ENCODE measurements around the gene SIM1.

SIM1 gene

DNA sequence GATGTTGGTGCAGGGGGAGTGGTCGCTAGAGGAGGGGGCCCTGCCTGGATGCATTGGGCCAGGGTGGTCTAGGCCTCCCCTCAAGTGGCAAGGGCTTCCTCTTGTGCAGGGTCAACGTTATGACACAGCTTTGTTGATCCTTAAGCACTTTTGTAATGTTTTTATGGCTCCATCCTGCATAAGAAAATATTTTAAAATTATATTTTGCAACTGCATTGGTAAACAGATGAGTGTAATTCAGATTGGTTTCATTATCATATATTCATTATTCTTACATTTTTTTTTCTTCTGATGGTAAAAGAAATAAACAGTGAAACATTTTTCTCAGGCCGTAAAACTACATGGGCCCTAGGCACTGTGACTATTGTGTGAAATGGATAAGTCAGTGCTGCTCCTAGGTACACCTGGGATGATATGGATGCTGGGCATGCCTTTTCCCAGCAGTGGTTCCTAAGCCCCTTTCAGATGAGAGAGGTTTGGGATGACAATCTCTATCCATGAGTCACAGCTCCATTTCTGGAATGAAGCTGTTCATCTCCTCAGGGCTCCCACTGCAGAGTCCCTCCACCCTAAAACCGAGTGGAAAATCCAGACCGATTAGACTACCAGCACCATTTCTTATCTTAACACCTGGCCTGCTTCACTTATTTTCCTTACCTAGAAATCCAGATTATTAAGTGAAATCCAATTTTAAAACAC lies 5.8 kb upstream of the SIM1 start:
- DNase-seq, result no peak

DNA sequence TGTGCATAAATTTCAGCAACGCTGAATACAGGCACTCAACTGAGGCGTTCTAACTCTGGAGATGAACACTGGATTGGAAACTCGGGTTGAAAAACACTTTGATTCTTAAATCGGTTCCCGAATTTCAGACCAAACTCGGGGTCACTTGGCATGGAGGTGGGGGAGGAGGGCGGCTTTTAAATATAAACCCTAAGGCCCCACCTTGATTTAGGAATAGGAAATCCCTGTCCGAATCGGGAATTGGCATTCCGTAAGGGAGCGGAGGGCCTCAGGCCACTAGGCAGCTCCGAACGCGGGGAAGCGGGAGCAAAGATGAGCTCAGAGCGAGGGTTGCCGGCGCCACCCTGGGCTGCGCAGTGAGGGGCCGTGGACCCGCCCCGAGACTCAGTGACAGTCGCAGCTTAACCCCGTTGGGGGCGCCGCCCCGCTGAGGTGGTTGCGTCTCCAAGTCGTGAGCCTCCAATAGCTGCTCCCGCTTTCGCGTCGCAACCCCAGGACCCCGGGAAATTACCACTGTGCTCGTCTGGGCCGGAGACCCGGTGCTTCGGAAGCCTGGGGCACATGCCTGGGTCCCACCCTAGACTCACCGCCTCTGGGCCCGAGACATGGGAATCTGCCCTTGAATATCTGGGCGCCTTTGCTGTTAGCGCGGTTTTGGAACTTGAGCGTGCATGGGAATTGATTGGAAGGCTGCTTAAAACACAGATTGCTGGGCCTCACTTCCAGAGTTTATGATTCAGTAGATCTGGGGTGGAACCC lies 4.6 kb upstream of the SIM1 start:
- no peak for DNase-seq

- DNase-seq, result no peak
Observed at GRCh38 chr6:100468016-100468622, 3.4 kb upstream of the SIM1 start.

GRCh38 chr6:100467129-100468015 lies 2.7 kb upstream of the SIM1 start:
- no peak for DNase-seq

- peak in 1 of 3 experiments; percentile 20 for DNase-seq
Observed at GRCh38 chr6:100466410-100467128, 1.8 kb upstream of the SIM1 start.

DNA sequence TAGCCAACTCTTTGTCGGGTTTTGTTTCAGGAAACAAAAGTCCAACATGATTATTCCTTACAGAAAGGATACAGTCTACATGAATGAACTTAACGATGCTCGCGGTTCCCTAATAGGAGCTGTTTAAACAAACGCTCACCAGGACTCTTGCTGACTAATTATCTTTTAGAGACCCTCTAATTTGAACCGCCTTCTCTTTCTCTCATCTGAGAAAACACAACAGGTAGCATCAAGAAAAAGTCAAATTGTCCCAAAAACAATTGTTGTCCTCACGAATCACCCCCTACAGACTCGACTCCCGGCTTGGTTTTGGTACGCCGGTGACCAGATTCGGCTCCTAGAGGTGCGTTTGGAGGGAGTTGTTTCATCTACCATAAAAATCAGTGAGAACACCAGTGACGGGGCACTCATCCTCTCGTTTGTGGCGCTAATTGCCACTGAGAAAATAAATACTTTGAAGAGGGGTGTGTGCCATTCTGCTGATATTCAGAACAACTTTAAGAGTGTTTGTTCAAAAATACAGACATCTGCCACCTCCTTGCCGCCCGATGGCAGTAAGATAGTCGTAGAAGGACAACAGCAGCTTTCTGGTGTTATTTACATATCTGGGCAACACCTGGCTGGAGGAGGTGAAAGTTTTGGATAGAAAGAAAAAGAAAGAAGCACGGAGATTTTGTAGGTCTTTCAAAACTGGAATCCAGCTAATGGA lies 1.1 kb upstream of the SIM1 start:
- DNase-seq, result peak in 2 of 3 experiments; percentile 74 to 90

DNA sequence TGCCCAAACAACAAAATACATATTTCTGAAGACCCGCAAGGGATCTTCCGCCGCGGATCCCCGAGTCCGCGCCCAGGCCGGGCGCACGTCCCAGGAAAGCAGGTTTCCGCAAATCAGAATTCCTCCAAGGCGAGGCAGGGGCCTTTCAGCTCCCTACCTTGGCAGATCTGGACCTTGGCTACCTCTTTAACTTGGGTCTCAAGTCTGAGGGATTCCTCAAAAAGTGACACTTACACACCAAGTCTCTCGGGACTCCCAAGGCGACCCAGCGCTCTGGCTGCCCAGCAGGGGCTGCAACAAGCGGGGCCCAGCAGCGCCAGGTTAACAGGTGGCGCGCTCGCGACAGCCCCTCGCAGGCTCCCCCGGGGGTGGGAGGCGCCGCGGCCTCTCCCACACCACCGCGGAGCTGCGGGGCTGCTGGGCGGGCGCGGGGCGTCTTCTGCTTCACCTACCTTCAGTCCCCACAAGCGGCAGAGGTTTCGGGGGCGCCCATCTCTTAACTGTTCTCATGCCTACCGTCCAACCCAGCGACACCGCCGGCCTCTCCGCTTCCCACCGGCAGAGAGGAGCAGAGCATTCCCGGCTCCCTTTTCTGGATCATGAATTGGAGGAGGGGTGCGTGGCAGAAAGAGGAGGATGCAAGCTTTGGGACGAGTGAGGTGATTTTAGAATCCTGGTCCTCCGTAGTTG lies 414 bp downstream of the SIM1 start:
- peak in 2 of 3 experiments; percentile 70 to 78 for DNase-seq

DNA sequence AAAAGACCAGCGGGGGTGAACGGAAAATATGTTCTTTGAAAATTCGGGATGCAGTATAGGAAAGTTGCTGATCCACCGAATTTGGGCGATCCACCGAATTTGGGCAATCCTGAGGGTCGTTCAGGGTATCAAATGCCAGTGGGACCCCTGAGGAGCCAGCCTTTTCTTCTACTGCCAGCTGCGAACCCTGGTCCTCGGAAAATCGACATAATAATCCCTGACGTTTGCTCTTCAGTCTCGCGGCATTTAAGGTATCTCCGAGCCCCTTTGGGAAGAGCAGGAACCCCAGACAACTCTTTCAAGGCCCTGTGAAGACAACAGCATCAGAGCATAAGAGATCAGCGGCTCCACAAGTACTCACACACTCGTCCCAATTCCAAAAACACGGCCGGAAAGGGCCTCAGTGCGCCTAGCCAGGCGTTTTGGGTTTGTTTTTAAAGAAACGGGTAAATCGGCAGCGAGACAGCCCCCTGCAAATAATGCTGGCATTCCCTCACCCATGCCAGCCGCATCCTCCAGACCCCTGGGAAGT lies 1.0 kb downstream of the SIM1 start:
- DNase-seq, result peak in 2 of 3 experiments; percentile 49 to 68

- peak in 2 of 3 experiments; percentile 39 to 78 for DNase-seq
Observed at GRCh38 chr6:100462706-100463629, 1.8 kb downstream of the SIM1 start.

DNA sequence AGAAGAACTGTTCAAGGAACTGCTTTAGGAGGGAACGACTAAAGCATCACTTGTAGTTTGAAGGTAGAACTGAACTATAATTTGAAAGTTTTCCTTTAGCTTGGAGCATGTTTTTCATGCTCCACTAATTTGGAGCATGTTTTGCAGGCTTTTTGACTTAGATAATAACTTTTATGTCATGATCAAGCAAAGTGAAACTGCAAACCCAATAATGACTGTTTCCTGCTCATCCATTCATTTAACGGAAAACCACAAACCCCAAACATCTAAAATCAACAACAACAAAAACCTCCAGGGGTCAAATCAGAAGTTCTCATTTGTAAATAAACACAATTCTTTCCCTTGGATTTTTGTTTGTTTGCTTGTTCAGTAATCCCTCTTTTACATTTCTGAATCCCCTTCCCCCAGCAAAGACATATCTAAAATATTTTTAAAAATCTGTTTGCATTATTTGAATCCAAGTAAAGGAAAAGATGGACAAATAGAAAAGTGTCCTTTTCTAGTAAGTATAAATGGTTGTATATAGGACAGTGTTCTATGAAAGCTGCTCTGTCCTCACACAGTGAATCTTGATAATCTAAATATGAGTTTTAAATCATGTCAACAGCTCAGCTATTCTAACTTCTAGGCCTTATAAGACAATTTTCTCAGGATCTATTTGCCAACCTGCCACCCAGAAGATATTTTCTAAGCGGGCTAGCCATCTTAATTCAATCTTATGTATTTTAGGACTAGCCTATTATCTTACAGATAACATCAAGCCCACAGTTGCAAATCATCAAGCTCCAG lies 2.6 kb downstream of the SIM1 start:
- peak in 1 of 3 experiments; percentile 22 for DNase-seq

DNA sequence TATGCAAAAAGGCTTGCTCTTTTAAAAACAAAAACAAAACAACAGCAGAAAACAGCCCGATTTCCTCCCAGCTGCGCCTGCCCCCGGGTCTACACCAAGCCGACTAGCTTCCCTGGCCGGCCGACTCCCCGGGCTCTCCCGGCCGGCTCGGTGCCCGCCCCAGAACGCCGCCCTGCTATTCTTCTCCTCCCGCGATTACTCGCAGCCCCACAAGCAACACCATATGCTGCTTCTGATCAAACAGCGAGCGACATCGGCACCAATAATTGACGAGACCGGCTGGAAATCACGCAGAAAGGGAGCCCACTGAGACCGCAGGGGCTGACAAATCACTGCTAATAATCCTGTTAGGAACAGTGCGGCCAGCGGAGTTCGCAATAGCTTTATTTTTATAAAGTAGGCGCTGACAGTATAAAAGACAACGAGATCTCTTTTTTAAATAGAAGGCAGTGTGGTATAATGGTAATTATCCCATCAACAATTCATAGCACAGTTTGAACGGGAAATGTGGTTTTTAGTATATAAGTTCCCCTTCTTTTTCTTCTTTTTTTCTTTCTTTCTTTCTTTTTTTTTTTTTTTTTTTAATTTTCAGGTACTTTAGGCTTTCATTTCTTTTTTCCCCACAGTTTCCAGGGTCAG lies 3.3 kb downstream of the SIM1 start:
- DNase-seq, result peak in 2 of 3 experiments; percentile 80 to 88

DNA sequence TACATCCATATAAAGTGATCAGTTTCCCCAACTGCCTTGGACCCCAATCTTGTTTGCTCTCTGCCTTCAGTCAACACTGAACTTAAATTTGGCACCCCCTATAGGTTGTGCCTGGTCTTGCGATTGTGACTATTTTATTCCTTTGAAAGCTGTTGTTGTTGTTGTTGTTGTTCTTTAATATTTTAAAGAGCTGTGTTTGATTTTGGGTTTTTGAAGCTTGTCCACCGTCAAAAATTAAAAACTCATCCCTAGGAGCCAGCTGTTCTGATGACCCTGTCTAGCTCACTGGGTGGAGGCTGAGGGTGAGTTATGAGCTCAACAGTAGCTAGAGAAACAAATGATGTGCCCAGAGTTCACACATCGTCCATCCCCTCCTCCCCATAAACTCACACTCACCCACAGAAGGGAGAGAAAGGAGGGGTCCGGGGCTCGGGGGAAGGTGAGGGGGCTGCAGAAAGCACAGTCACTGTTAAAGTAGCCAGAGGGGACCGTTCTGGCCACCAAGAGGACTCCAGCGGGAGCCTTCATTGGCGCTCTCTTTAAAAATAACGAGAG lies 4.0 kb downstream of the SIM1 start:
- DNase-seq, result peak in 2 of 3 experiments; percentile 54 to 83

DNA sequence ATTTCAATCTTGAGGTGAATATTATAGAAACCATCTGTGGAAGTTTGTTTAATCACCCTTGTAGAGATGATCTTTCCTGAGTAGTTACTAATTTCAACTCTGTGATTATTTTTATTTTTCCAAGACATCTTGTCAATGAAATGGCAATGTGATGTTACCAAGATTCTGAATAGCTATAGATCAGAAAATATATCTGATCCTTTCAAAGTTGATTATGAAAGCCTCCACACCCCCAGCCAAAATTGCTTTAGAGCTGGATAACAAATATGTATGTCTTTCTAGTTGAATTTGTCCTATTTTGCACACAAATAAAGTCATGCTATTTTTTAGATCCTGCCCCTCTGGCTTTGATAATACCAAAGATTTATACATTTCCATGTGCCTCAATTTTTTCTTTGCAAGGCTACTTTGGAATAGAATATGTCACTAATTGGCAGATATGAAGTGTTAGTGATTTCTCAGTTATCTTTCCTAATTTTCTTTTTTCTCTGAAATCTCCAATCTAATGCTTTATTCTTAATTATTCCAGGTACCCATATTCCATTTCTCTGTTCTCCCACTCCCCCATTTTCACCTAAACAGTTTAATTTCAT lies 5.0 kb downstream of the SIM1 start:
- no peak for DNase-seq

DNA sequence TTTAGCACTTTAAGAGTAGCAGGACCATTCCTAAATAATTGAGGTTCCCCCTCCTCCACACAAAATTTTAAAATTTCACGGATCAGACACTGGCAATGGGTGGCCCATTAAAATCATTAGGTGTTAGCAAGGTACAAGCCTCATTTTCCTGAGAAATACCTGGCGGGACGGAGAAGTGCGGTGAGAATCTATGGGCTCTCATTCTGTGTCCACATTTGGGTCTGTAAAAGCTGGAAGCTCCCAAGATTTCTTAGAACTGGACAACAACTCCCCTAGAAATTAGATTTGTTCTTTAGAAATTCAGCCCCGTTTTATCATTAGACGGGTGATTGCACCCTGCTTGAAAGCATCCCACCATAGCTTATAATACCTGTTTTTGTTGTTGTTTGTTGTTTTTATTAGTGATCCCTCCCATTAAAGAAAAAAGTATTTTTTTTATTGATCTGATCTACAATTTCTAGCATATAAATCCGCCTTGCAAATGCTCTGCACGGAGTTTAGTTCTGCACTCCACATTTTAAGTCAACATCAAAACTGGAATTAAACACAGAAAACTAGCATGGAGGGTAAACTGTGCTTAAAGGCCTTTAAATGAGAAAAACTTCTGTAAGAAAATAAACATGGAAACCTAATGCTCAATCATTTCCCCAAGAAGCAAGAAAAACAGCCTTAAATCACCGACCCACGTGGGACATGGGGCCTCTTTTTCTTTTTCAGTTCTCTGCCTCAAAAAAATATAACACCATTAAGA lies 5.7 kb downstream of the SIM1 start:
- DNase-seq, result no peak

DNA sequence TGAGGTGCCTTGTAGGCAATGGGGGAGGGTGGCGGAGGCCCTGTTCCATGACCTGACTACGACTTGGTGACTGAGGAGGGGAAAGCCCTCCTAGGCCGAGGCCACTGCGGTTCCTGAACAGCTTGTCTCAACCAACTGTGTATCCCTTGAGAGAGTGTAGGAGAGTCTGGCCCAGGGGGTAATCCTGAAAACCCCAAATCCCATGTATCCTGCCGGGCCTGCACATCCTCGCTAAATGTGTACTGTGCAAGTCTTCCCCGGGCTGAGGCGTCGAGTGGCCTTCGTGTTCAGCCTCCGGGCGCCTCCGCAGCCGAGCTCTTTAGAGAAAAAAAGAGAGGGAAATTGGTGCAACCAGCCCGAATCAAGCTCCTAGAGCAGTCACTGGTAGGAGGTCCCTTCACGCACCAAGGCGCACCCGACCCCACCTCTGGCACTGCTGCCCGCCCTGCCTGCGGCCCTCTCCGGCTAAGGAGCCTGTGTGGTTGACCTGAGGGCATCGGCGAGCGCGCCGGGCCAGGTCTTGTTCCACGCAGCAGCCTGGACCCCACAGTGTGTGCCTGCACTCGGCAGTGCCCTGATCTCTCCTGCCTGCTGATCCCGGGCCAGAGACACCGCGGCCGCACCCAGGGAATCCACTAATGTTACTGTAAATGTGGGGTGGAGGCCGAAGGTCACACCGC lies 7.3 kb downstream of the SIM1 start:
- no peak for DNase-seq

GRCh38 chr6:100456908-100457235 lies 7.8 kb downstream of the SIM1 start:
- no peak for DNase-seq
